Measurements from ENCODE around the gene FOXO6. TPM values are rescaled to one million over a fixed set of nuclear protein-coding genes. Genes with fewer than 3 reads are reported as not detected.

The FOXO6 gene
- total and polyA plus RNA-seq, 2 of the 13 experiments (the other 11 are each of a cell fraction or from before 2014, with no cell fraction given): 0.13 TPM; not detected in 1

- Histone ChIP-seq H3K4me2 (ENCODE audit: low read depth, low read length) (no peak overlapping the region), H3K9me3 (ENCODE audit: low read length) (no peaks in the 10 kb centered on the region), H3K79me2 (ENCODE audit: insufficient read depth, low read length) (no peaks in the 10 kb centered on the region), H3K27me3 (ENCODE audit: control insufficient read depth in 1 of 2, insufficient read depth in 2 of 2, low read length in 2 of 2) (peaks cover 5 to 40% of the 10 kb centered on the region in 2 experiments; a peak in 4 of 5 replicates), H3K27ac (ENCODE audit: extremely low read length, insufficient read depth, low read length) (no peak overlapping the region), H3K36me3 (replicated peaks in 1 of 2; ENCODE audit: control insufficient read depth in 1 of 2, insufficient read depth in 2 of 2, low read length in 2 of 2) (no peaks in the 10 kb centered on the region), H3K4me1 (ENCODE audit: insufficient read depth, low read length) (no peaks in the 10 kb centered on the region), H4K20me1 (ENCODE audit: insufficient read depth, low read length) (no peaks in the 10 kb centered on the region), H3K4me3 (replicated peaks in 1 of 3; ENCODE audit: insufficient read depth in 1 of 3, low read depth in 2 of 3, low read length in 3 of 3) (no peak overlapping the region), H3K9ac (ENCODE audit: insufficient read depth, low read depth, low read length) (no peak overlapping the region), H2AFZ (ENCODE audit: low read length) (no peak overlapping the region)
- CTCF ChIA-PET (ENCODE audit: low intra/inter-chr PET ratio, low total read pairs): no interaction called here
- TF ChIP-seq PRDM15 (CRISPR knock-in tag; IDR thresholded peaks at IDR 0.05) (no peak), ZC3H13 (CRISPR knock-in tag; IDR thresholded peaks at IDR 0.05) (no peak), MYNN (CRISPR knock-in tag; IDR thresholded peaks at IDR 0.05; ENCODE audit: low read depth) (no peak), NCOA5 (CRISPR knock-in tag; IDR thresholded peaks at IDR 0.05) (no peak)
- intact Hi-C loops (cut with micrococcal nuclease; ENCODE audit: unreplicated experiment): no loop called here
- FAIRE-seq (no peak), DNase-seq (ENCODE audit: low spot score) (no peak), ATAC-seq (no peak)
- POLR2A ChIA-PET: no interaction called here
- 71% methylated on average over 45 of the region's 45 CpGs for WGBS (ENCODE audit: low lambda C conversion rate)
- in situ Hi-C loops (cut with HindIII; ENCODE audit: extremely low pct_ligation_motif_present, low pct_unique_long_range_greater_than_20kb): no loop called here
- BruUV-seq (replicated peaks): no TSS peak
These were observed 22.0 kb downstream of the FOXO6 start for GRCh38 chr1:41383094-41383852.

All from HepG2 (cell line).